ENCODE results near the gene ANKLE1. TPM values are rescaled to one million over a fixed set of nuclear protein-coding genes. Genes with fewer than 3 reads are reported as not detected.
A peak's percentile ranks its signal among the peaks of the same experiment; 100 is the strongest.

Gene ANKLE1
- polyA plus RNA-seq, 1 donor (not counting 4 experiments of a cell fraction or from before 2014, with no cell fraction given) = 0.30 TPM

DNA sequence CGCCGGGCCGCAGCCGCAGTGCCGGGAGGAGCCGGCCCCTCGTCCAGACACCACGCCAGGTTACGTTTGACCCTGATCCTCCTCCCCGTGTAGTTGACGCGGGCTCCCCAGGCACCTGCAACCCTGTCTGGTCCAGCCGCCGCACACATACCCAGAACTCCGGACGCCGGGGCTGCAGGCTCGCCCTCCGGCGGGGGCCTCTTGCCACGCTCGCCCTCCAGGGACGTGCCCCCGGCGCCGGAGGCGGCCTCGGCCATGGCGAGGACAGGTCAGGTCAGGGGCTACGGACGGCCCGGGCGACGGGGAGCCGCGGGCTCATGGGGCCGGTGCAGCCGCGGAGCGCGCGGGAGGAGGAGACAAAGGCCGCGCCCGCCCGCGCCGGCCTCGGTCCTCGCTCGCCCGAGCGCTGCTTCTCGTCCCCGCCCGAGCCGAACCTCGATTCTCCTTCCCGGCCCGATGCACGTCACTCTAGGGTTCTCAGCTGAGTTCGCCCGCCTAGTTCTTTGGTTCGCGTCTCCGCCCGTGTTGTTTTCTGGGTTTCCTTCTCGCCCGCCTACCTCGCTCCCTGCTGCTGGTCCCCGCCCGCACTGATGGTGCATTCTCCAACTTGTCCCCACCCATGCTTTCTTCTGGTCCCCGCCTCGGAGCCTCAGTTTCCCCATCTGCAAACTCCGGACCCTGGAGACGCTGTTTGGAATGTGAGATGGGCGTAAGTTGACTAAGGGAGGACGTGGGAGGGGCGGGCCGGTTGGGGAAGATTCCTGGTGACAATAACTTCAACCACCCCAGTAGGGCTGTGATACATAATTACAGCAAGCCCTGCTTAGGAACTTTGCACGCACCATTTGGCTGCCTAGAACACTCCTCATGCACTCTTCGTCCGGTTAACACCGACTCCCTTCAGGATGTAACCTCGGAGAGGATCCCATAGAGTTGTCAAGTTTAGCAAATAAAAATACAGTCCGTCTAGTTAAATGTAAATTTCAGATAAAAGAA, 53.0 kb downstream of the ANKLE1 start, which contains the start of gene ANO8:
TSS of gene ANO8 (minus strand) at position 442 of the 996 bp plus-strand sequence. CDS start at position 257, 185 bp downstream.
- FAIRE-seq = peak; percentile 56
- dilution Hi-C loops (cut with MboI; ENCODE audit: extremely low pct_ligation_motif_present, low sequenced_read_pairs) = no loop called here
- H2AFZ ChIP-seq (ENCODE audit: control insufficient read depth, low read length) = peak within 1 kb of the TSS; percentile 78

DNA sequence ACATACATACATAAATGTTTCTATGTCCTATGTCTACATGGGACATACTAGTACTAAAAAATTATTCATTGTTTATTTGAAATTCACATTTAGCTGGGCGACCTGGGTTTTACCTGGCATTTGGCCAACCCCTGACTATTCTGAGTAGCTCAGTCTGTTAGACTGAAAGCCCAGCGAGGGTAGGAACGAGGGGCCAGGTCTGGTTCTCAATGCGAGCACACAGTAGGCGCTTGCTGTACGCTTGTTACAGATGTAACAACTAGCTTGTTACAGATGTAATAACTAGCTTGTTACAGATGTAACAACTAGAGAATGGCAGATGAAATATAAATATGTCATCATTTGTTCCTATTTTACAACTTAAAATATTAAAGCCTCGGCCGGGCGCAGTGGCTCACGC, 53.9 kb downstream of the ANKLE1 start:
- Histone ChIP-seq H3K9me3 (ENCODE audit: control insufficient read depth, low read depth, low read length) (no peaks in the 10 kb centered on the region), H4K20me1 (ENCODE audit: control insufficient read depth, extremely low read depth, insufficient read depth, low read length) (no peaks in the 10 kb centered on the region), H3K9ac (ENCODE audit: control insufficient read depth, extremely low read depth, insufficient read depth, low read length) (no peak overlapping the region), H3K27ac (ENCODE audit: control insufficient read depth, insufficient read depth, low read length) (no peak overlapping the region), H2AFZ (ENCODE audit: control insufficient read depth, low read length) (no peak overlapping the region), H3K4me3 (ENCODE audit: control insufficient read depth in 2 of 3, extremely low read depth in 1 of 3, insufficient read depth in 2 of 3, low read depth in 1 of 3, low read length in 3 of 3) (no peak overlapping the region), H3K36me3 (ENCODE audit: control insufficient read depth in 2 of 2, extremely low read depth in 1 of 2, insufficient read depth in 2 of 2, low read length in 2 of 2) (no peaks in the 10 kb centered on the region), H3K4me2 (ENCODE audit: control insufficient read depth, extremely low read depth, insufficient read depth, low read depth, low read length) (peak overlapping the region; percentile 95), H3K79me2 (ENCODE audit: control insufficient read depth, insufficient read depth, low read length) (peaks cover 5% of the 10 kb centered on the region), H3K4me1 (ENCODE audit: control insufficient read depth, extremely low read depth, insufficient read depth, low read length) (peaks cover 23% of the 10 kb centered on the region), H3K9me1 (ENCODE audit: control insufficient read depth, extremely low read depth, insufficient read depth, low read length) (no peaks in the 10 kb centered on the region), H3K27me3 (ENCODE audit: control insufficient read depth, extremely low read depth, insufficient read depth, low read length) (peaks cover 7% of the 10 kb centered on the region)
- dilution Hi-C loops (cut with MboI; ENCODE audit: extremely low pct_ligation_motif_present, low sequenced_read_pairs) = no loop called here
- FAIRE-seq (no peak), DNase-seq (ENCODE audit: low read depth, low spot score) (no peak)
- TF ChIP-seq EZH2 (IDR thresholded peaks at IDR 0.05; ENCODE audit: low read length) = no peak
- TF ChIP-seq, protein P1, sequence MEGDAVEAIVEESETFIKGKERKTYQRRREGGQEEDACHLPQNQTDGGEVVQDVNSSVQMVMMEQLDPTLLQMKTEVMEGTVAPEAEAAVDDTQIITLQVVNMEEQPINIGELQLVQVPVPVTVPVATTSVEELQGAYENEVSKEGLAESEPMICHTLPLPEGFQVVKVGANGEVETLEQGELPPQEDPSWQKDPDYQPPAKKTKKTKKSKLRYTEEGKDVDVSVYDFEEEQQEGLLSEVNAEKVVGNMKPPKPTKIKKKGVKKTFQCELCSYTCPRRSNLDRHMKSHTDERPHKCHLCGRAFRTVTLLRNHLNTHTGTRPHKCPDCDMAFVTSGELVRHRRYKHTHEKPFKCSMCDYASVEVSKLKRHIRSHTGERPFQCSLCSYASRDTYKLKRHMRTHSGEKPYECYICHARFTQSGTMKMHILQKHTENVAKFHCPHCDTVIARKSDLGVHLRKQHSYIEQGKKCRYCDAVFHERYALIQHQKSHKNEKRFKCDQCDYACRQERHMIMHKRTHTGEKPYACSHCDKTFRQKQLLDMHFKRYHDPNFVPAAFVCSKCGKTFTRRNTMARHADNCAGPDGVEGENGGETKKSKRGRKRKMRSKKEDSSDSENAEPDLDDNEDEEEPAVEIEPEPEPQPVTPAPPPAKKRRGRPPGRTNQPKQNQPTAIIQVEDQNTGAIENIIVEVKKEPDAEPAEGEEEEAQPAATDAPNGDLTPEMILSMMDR (optimal IDR thresholded peaks at IDR 0.05 in 1 of 3, IDR thresholded peaks at IDR 0.05 in 1 of 3, conservative IDR thresholded peaks at IDR 0.05 in 1 of 3; ENCODE audit: extremely low read depth in 1 of 3, insufficient read depth in 2 of 3, low read length in 3 of 3) = no peak

More for the DNA sequence above, 53.0 kb downstream of the ANKLE1 start, which contains the start of gene ANO8:
- no peaks in the 10 kb centered on the region for H3K9me1 ChIP-seq (ENCODE audit: control insufficient read depth, extremely low read depth, insufficient read depth, low read length)
- H3K4me1 ChIP-seq (ENCODE audit: control insufficient read depth, extremely low read depth, insufficient read depth, low read length) = peaks cover 23% of the 10 kb centered on the region
- peaks cover 5% of the 10 kb centered on the region for H3K79me2 ChIP-seq (ENCODE audit: control insufficient read depth, insufficient read depth, low read length)
- H3K27ac ChIP-seq (ENCODE audit: control insufficient read depth, insufficient read depth, low read length) = peak within 1 kb of the TSS; percentile 49
- H3K9ac ChIP-seq (ENCODE audit: control insufficient read depth, extremely low read depth, insufficient read depth, low read length) = peak within 1 kb of the TSS; percentile 62
- no peak for DNase-seq (ENCODE audit: low read depth, low spot score)
- no peaks in the 10 kb centered on the region for H4K20me1 ChIP-seq (ENCODE audit: control insufficient read depth, extremely low read depth, insufficient read depth, low read length)
- peak within 1 kb of the TSS; percentile 48 to 73 (median 70) for H3K4me3 ChIP-seq (ENCODE audit: control insufficient read depth in 2 of 3, extremely low read depth in 1 of 3, insufficient read depth in 2 of 3, low read depth in 1 of 3, low read length in 3 of 3)
- H3K4me2 ChIP-seq (ENCODE audit: control insufficient read depth, extremely low read depth, insufficient read depth, low read depth, low read length) = peak within 1 kb of the TSS; percentile 95
- H3K9me3 ChIP-seq (ENCODE audit: control insufficient read depth, low read depth, low read length) = no peaks in the 10 kb centered on the region
- peaks cover 15% of the 10 kb centered on the region for H3K27me3 ChIP-seq (ENCODE audit: control insufficient read depth, extremely low read depth, insufficient read depth, low read length)
- TF ChIP-seq, protein P1 (optimal IDR thresholded peaks at IDR 0.05 in 1 of 3, IDR thresholded peaks at IDR 0.05 in 1 of 3, conservative IDR thresholded peaks at IDR 0.05 in 1 of 3; ENCODE audit: extremely low read depth in 1 of 3, insufficient read depth in 2 of 3, low read length in 3 of 3) = no peak
- TF ChIP-seq EZH2 (IDR thresholded peaks at IDR 0.05; ENCODE audit: low read length) = no peak
- no peaks in the 10 kb centered on the region for H3K36me3 ChIP-seq (ENCODE audit: control insufficient read depth in 2 of 2, extremely low read depth in 1 of 2, insufficient read depth in 2 of 2, low read length in 2 of 2)

Other genes with a start within 250 kb of the ANKLE1 start
- 4.1 to 8.8 TPM (median 8.1 TPM) in 3 replicates for gene HAUS8, start 206.4 kb upstream of the ANKLE1 start, polyA plus RNA-seq
- gene MYO9B, start 206.1 kb upstream of the ANKLE1 start, polyA plus RNA-seq = 14.3 to 17.9 TPM (median 14.4 TPM) in 3 replicates
- 18.0 to 24.1 TPM (median 20.7 TPM) in 3 replicates for gene USE1, start 66.5 kb upstream of the ANKLE1 start, polyA plus RNA-seq
- gene OCEL1, start 55.7 kb upstream of the ANKLE1 start, polyA plus RNA-seq = 2.1 to 6.6 TPM (median 2.2 TPM) in 3 replicates
- gene NR2F6, start 36.0 kb upstream of the ANKLE1 start, polyA plus RNA-seq = 12.3 to 20.2 TPM (median 12.9 TPM) in 3 replicates
- not detected in 3 replicates for gene USHBP1, start 17.2 kb upstream of the ANKLE1 start, polyA plus RNA-seq
- 83.1 to 92.8 TPM (median 83.1 TPM) in 3 replicates for gene BABAM1, start 14.5 kb upstream of the ANKLE1 start, polyA plus RNA-seq
- 4.1 to 11.2 TPM (median 8.7 TPM) in 3 replicates for gene ABHD8, start 21.5 kb downstream of the ANKLE1 start, polyA plus RNA-seq
- 49.2 to 63.7 TPM (median 59.6 TPM) in 3 replicates for gene MRPL34, start 24.0 kb downstream of the ANKLE1 start, polyA plus RNA-seq
- gene DDA1, start 27.7 kb downstream of the ANKLE1 start, polyA plus RNA-seq = 59.4 to 75.4 TPM (median 62.8 TPM) in 3 replicates
- gene ANO8, start 53.0 kb downstream of the ANKLE1 start, polyA plus RNA-seq = 1.1 to 2.7 TPM (median 1.6 TPM) in 3 replicates
- 7.2 to 9.3 TPM (median 8.9 TPM) in 3 replicates for gene GTPBP3, start 55.7 kb downstream of the ANKLE1 start, polyA plus RNA-seq
- gene PLVAP, start 95.4 kb downstream of the ANKLE1 start, polyA plus RNA-seq = not detected in 3 replicates
- gene CCDC194, start 112.3 kb downstream of the ANKLE1 start, polyA plus RNA-seq = not detected in 3 replicates
- gene BST2, start 123.7 kb downstream of the ANKLE1 start, polyA plus RNA-seq = 4.0 to 8.4 TPM (median 4.4 TPM) in 3 replicates
- gene MVB12A, start 138.1 kb downstream of the ANKLE1 start, polyA plus RNA-seq = 23.3 to 36.6 TPM (median 33.0 TPM) in 3 replicates
- gene TMEM221, start 166.8 kb downstream of the ANKLE1 start, polyA plus RNA-seq = 0.04 to 0.08 TPM (median 0.06 TPM) in 3 replicates
- gene NXNL1, start 179.0 kb downstream of the ANKLE1 start, polyA plus RNA-seq = not detected in 3 replicates
- gene SLC27A1, start 188.6 kb downstream of the ANKLE1 start, polyA plus RNA-seq = 8.4 to 12.6 TPM (median 11.7 TPM) in 3 replicates
- 30.2 to 71.5 TPM (median 33.8 TPM) in 3 replicates for gene PGLS, start 229.7 kb downstream of the ANKLE1 start, polyA plus RNA-seq